ENCODE data around the gene MSX1.

Gene MSX1

DNA sequence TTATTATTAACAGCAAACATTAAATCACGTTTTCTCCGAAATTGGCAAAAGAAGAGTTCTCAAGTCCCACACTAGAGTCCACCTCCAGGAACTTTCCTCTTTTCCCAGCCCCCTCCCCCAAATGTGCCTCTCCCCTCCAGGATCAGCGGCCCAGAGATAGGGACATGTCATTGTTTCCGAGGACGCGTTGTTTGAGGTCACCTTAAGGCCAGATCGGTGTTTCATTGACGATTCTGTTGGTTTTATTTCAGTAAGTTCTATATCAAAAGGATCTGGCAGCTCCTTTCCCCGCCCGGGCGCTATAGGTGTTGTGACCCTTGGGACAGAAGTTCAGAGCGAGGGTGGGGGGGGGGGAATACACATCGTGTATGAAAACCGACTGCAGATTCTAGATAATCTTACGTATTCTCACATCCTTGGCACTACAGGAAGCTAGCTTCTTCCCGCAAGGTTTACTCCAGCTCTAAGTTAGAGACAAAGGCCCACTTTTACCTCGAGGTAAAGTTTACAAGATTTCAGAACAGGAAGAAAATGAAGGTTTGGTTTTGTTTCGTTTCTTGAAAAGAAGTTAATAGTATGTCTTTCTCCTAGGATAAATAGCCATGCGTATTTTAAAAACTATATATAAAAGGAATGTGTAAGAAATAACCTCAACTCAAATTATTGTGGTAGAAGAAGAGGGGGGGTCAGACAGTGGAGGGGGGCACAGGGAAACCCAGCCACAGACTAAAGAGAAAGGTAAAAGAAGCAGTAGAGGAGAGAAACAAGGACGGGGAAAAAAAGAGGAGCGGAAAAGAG, 739 bp upstream of the MSX1 start:
- no peak for DNase-seq

- DNase-seq, result no peak
These were observed 534 bp downstream of the MSX1 start for GRCh38 chr4:4859799-4860599.

- DNase-seq, result peak; percentile 43
These were observed 1.3 kb downstream of the MSX1 start for GRCh38 chr4:4860600-4861389.

GRCh38 chr4:4861390-4862018, 2.0 kb downstream of the MSX1 start:
- DNase-seq, result no peak

DNA sequence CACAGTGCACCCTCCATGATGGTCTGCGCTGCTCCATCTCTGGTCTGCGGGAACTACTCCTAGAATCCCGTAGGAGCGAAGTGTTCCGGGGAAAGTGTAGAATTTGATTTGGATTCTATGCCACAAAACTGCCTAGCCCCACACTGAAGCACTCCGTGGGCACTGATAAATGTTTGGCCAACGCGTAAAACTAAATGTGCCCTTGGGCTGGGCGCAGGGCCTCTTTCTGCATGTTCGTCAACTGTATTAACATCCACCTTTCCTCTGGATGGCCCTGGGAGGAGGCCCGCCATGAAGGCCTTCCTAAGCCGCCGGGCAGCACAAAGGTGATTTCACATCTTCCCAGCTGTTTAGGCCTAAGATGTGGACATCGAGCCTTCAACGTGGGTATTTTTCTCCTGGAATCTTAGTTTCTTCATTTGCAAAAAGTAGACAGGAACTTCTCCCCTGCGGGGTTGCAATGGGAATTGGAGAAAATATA, 2.6 kb downstream of the MSX1 start:
- DNase-seq, result no peak

GRCh38 chr4:4862665-4863482, 3.4 kb downstream of the MSX1 start:
- no peak for DNase-seq

- DNase-seq, result no peak
These were observed 5.0 kb downstream of the MSX1 start for GRCh38 chr4:4864443-4864939.

GRCh38 chr4:4864940-4865704, 5.7 kb downstream of the MSX1 start:
- no peak for DNase-seq

DNA sequence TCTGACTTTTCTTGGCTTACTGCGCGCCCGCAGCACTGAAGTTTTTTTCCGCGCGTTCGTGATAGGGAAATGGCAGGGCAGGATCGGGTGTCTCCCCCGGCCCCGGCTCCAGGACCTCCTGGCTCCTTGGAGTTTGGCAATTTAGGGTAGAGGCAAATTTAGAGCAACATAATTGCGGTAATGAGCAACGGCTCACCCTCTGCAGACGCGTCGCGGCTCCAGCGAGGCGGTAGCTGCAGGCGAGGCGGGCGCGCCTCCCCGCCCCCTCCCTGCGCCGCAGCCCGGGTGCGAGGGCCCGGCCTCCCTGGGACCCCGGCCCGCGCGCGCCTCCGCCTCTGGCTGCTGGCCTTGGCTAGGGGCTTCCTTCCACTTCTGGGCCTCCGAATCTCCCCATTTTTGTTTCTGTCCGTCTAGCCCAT, 6.2 kb downstream of the MSX1 start:
- no peak for DNase-seq

DNA sequence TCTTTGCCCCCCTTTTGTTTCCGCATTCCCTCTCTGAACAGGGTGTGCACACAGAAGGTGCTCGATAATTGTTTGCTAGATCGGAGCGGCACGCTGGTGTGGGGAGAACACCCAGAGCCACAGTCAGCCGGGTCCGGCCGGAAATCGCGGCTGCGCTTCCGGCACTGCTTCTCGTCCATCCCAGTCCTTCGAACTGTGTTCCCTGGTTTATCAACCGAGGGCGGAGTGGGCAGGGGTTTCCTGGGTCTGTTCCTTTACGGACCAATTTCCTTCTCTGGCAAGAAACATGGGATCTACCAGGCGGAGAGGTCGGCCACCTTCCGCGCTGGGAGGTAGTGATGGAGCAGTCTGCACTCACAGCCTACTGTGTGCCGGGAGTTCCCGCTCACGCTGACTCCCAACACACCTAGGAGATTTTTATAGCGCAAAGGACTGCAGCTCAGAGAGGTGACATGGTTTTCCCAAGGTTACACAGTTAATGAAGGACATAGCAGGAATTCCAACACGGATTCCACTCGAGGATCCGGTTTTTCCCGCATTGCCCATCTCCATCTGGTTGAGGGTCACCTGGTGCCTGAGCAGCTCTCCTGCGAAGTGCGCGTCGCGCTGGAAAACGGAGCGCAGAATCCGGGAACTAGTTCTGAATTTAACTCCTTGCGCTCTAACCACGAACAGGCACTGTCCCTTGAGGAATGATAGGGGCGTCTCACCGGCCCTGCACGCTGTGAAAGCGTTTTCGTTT, 6.8 kb downstream of the MSX1 start:
- DNase-seq, result peak; percentile 49

GRCh38 chr4:4866866-4867374, 7.5 kb downstream of the MSX1 start:
- DNase-seq, result no peak

DNA sequence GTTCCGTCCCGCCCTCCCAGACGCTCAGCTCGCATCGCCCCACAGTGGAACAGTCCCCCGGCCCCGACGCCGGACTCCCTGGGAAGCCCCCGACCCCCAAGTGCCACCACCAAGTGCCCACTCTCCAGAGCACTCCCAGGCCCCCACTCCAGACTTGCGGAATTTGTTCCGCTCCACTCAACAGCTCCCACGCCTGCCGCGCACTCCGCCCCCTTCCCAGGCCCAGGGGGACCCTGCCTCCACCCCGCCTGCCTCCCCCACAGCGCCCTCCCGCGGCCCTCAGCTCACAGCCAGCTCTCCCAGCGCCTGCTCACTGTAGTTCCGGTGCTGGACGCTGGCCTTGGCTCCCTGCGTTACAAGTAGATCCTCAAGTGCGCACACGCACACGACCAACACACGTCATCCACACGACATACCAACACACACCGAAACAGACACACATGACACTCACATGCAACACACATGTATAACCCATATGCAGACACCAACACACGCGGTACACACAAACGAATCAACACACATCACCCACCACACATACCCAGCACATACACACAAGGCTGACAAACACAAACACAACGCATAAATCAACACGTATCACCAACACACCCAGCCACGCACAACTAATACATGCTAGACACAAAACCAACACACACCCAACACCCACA, 8.0 kb downstream of the MSX1 start:
- no peak for DNase-seq

GRCh38 chr4:4868040-4868757, 8.7 kb downstream of the MSX1 start:
- DNase-seq, result no peak

DNA sequence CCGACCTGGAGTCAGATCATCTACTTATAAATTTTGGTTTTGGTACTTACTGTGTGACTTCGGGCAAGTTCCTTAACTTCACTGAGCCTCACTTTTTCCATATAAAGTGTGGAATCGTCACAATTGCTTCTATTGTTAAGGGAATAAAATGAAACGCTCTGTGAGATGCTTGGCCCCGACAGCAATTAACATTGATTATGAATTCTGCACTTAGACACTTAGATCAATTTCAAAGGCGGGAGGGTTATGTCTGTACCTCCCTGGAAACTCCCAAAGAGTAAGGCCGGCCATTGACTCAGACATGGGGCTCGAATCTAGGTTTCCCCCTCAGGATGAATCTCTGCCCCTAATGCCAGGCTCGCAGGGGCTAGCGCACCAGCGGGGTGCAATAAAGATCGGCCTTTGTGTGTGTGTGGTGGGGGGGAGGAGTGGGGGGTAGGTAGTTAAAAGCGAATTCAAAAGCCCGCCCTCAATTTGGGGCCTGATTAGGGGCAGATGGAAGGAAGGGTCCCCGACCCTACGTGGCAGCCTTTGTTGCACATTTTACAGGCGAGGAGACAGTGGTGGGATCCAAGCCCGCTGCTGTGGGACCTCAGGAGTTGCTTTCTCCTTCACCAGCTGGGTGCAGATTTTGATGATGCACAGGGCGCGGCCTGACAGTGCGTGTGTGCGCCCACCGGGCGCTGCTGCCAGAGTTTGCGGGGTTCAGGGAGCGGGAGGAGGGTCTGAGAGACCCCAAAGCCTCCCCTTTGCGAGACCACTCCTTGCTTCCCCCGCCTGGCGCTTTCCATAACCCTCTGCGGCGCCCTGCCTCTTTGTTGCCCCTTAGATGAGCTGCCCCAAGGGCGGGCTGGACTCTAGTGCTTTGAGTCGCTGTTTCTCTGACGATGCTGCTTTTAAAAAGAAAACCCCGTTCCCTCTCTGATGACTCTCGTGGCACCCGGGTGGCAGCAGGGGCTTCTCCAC, 9.6 kb downstream of the MSX1 start:
- DNase-seq, result no peak

GRCh38 chr4:4869731-4870571, 10.5 kb downstream of the MSX1 start:
- DNase-seq, result no peak

DNA sequence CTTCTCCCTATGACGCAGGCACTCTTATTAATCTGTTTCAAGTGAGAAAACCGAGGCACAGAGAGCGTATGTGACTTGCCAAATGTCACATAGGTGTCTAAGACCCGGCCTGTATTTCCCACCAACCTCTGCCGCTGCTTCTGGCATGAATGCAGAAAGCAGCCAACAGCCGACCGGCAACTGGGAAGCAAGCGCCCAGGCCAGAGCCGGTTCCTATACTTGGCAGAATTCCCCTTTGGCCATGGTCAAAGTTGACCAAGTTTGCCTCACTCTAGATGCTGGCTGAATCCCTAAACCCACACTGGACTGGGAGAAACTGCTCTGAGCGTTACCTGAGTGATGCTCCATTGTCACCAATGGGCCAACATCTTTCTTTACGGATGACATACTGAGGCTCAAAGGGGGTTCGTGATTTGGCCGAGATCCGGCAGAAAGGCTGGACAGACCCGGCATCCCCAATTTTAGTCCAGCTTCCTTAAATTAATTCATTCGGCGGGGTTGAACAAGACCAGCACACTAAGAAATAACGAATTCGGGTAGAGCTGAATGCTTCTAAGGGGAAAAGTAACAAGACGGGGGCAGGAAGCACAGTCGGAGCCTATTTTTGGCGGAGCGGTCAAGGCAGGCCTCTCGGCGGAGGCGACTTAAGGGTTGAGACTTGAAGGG, 11.2 kb downstream of the MSX1 start:
- no peak for DNase-seq
